Measurements from ENCODE around the gene RTN4IP1.

GRCh38 chr6:106530502-106530901 lies 98.8 kb downstream of the RTN4IP1 start:
- TF ChIP-seq GRHL2 (CRISPR knock-in tag; IDR thresholded peaks at IDR 0.05; ENCODE audit: insufficient replicate concordance, severe bottlenecking), result no peak
- no peak for TF ChIP-seq CTCF (IDR thresholded peaks at IDR 0.05)
- no peak for TF ChIP-seq SMAD4 (CRISPR knock-in tag; IDR thresholded peaks at IDR 0.05)
- no peak for TF ChIP-seq CREB1 (CRISPR knock-in tag; IDR thresholded peaks at IDR 0.05)
- TF ChIP-seq SP1 (CRISPR knock-in tag; conservative IDR thresholded peaks at IDR 0.05), result no peak
- TF ChIP-seq NR2C2 (CRISPR knock-in tag; IDR thresholded peaks at IDR 0.05), result no peak
- TF ChIP-seq ZNF232 (CRISPR knock-in tag; IDR thresholded peaks at IDR 0.05), result no peak
- no peak for TF ChIP-seq TP53 (CRISPR knock-in tag; IDR thresholded peaks at IDR 0.05)

Data from WTC11 (cell line).